Endothelial cell of umbilical vein (primary cell): ENCODE results near the gene CERK. TPM values are rescaled to one million over a fixed set of nuclear protein-coding genes. Genes with fewer than 3 reads are reported as not detected.

Experiments used
- BruUV-seq: library from RNA; stranded (reverse); fragments of 400-500 nt; replicated peaks from 2 replicates; lab custom pipeline; 2021; lab: Mats Ljungman, UMichigan
- CTCF ChIA-PET: fragments of 300-600, 350-600 bp; sonication (Branson Sonifier 250); formaldehyde crosslinking; loops from one replicate; lab custom pipeline; 2021; ENCODE audit warnings: antibody characterized with exemption, inconsistent platforms; lab: Charles Lee
- POLR2A ChIA-PET: fragments of 300-600, 350-600 bp; sonication (Branson Sonifier 250); formaldehyde crosslinking; loops from one replicate; lab custom pipeline; 2021; ENCODE audit warnings: antibody characterized with exemption, inconsistent platforms; lab: Charles Lee
- DNase-seq: peaks from one replicate; pipeline ENCODE4 v3.0.0-alpha.2; 2011; ENCODE audit warnings: low read depth, low spot score
- FAIRE-seq: peaks from 2 replicates; lab custom pipeline; 2011; peaks lifted over from hg19 to GRCh38; lab: Jason Lieb, UNC
- H2AFZ ChIP-seq: 2 replicates; pipeline ENCODE4 v1.6.0; 2012; ENCODE audit warnings: low read depth, low read length, control low read depth, inconsistent platforms
- H3K27ac ChIP-seq: 2 replicates; pipeline ENCODE4 v1.5.1; 2011; ENCODE audit warnings: low read depth, mild to moderate bottlenecking, control low read depth, low read length, moderate library complexity; ENCODE audit not compliant: insufficient read depth
- H3K27me3 ChIP-seq, 2 experiments: 2 replicates each; pipeline versions ENCODE4 v1.6.0 to v1.6.1; 2011; ENCODE audit warnings: low read length in 2 of 2, mixed read lengths in 1 of 2; ENCODE audit not compliant: control insufficient read depth in 2 of 2, insufficient read depth in 2 of 2
- H3K36me3 ChIP-seq, 2 experiments: 2 replicates in 1 of 2; 3 replicates in 1 of 2; pipeline ENCODE4 v1.5.1; 2011; ENCODE audit warnings: low read length in 2 of 2, mild to moderate bottlenecking in 1 of 2, moderate library complexity in 1 of 2; ENCODE audit not compliant: control insufficient read depth in 2 of 2, insufficient read depth in 2 of 2; ENCODE audit errors: extremely low read depth in 1 of 2
- H3K4me1 ChIP-seq: 3 replicates; pipeline ENCODE4 v1.5.1; 2011; ENCODE audit warnings: mild to moderate bottlenecking, low read length; ENCODE audit not compliant: control insufficient read depth, insufficient read depth; ENCODE audit errors: extremely low read depth
- H3K4me2 ChIP-seq: 2 replicates; pipeline ENCODE4 v1.6.1; 2011; ENCODE audit warnings: low read length, control low read depth, mixed read lengths; ENCODE audit not compliant: insufficient read depth
- H3K4me3 ChIP-seq, 3 experiments: fragments of 200-600 bp in 1 of 3; sonication (generic), shearing (Covaris generic) in 1 of 3; replicated peaks in 1 of 3; 2 replicates each; pipeline ENCODE4 v1.5.1; 2011 to 2016; ENCODE audit warnings: control low read depth in 3 of 3, low read length in 3 of 3, mild to moderate bottlenecking in 2 of 3, inconsistent platforms in 1 of 3, low read depth in 1 of 3, moderate library complexity in 1 of 3; ENCODE audit not compliant: insufficient read depth in 1 of 3
- H3K79me2 ChIP-seq: 2 replicates; pipeline ENCODE4 v1.6.0; 2012; ENCODE audit warnings: low read length, inconsistent platforms; ENCODE audit not compliant: control insufficient read depth, insufficient read depth
- H3K9ac ChIP-seq: replicated peaks from 2 replicates; pipeline ENCODE3; 2011; ENCODE audit warnings: low read length, control low read depth; ENCODE audit not compliant: insufficient read depth; ENCODE audit errors: extremely low read depth
- H3K9me1 ChIP-seq: replicated peaks from 3 replicates; pipeline ENCODE4 v1.6.0; 2011; ENCODE audit warnings: mild to moderate bottlenecking, low read length; ENCODE audit not compliant: control insufficient read depth, insufficient read depth; ENCODE audit errors: extremely low read depth
- H3K9me3 ChIP-seq: replicated peaks from 2 replicates; pipeline ENCODE4 v1.5.1; 2012; ENCODE audit warnings: low read length, inconsistent platforms; ENCODE audit not compliant: control insufficient read depth, insufficient read depth
- H4K20me1 ChIP-seq: replicated peaks from 2 replicates; pipeline ENCODE3; 2011; ENCODE audit warnings: mild to moderate bottlenecking, low read length; ENCODE audit not compliant: control insufficient read depth, insufficient read depth; ENCODE audit errors: extremely low read depth
- EZH2 ChIP-seq: IDR thresholded peaks from 2 replicates; pipeline ENCODE4 v1.6.1; 2012; ENCODE audit warnings: borderline replicate concordance, low read depth, mild to moderate bottlenecking, moderate library complexity, low read length, inconsistent platforms; ENCODE audit not compliant: severe bottlenecking
- FOS ChIP-seq: IDR thresholded peaks from 2 replicates; pipeline ENCODE4 v1.6.1; 2011; ENCODE audit warnings: mild to moderate bottlenecking, low read length, moderate library complexity, borderline replicate concordance; ENCODE audit not compliant: insufficient read depth
- GATA2 ChIP-seq: IDR thresholded peaks from 2 replicates; pipeline ENCODE4 v1.7.0; 2011; ENCODE audit warnings: low read depth, mild to moderate bottlenecking, moderate library complexity, mixed read lengths, low read length; ENCODE audit not compliant: insufficient read length, insufficient read depth
- JUN ChIP-seq: IDR thresholded peaks from 2 replicates; pipeline ENCODE4 v1.6.1; 2011; ENCODE audit warnings: borderline replicate concordance, low read depth; ENCODE audit not compliant: insufficient read length, insufficient read depth
- MYC ChIP-seq: IDR thresholded peaks from one replicate; pipeline ENCODE4 v1.6.1; 2011; ENCODE audit warnings: mild to moderate bottlenecking, low read depth, low read length
- POLR2A ChIP-seq: IDR thresholded peaks from 2 replicates; pipeline ENCODE4 v1.6.1; 2012; ENCODE audit warnings: low read depth, mild to moderate bottlenecking, control low read depth, low read length
- POLR2AphosphoS5 ChIP-seq: IDR thresholded peaks from 2 replicates; pipeline ENCODE4 v1.6.1; 2012; ENCODE audit warnings: low read depth, mild to moderate bottlenecking, control low read depth, low read length, moderate library complexity; ENCODE audit not compliant: insufficient read depth
- dilution Hi-C: fragments of 300-500 bp; cut with MboI; formaldehyde crosslinking; loops from one replicate; pipeline ENCODE4 v1.15.0; 2019; ENCODE audit warnings: low sequenced_read_pairs; ENCODE audit not compliant: extremely low pct_ligation_motif_present
- intact Hi-C: fragments of 100-400 bp; cut with micrococcal nuclease; formaldehyde crosslinking; loops from one replicate; pipeline ENCODE4 v1.10.0; 2022
- polyA plus RNA-seq, 4 experiments: library from polyadenylated mRNA; depleted of rRNA in 3 of 4; stranded (reverse) in 3 of 4; unstranded in 1 of 4; fragments of >200 nt; gene quantifications; 2 replicates each; pipeline versions ENCODE4 v1.2.1 to v1.2.3, GENCODE V29; 2011 to 2012; ENCODE audit warnings: missing spikeins in 1 of 4
- total RNA-seq: library from RNA; stranded (reverse); gene quantifications from 2 replicates; pipeline ENCODE4 v1.2.3, GENCODE V29; 2021
- TF ChIP-seq, protein P1 (sequence below), 2 donors: IDR thresholded peaks; 1 replicate in 1 of 2; 2 replicates in 1 of 2; pipeline ENCODE4 v1.5.1; 2011; ENCODE audit warnings: low read length in 2 of 2, mild to moderate bottlenecking in 2 of 2, moderate library complexity in 2 of 2, control low read depth in 1 of 2, inconsistent platforms in 1 of 2, low read depth in 1 of 2; ENCODE audit not compliant: insufficient read depth in 1 of 2; ENCODE audit errors: extremely low read depth in 1 of 2
- TF ChIP-seq, protein P2 (sequence below): IDR thresholded peaks from 2 replicates; pipeline ENCODE4 v1.6.1; 2011; ENCODE audit not compliant: insufficient read depth, insufficient read length

The CERK gene
- total and polyA plus RNA-seq, 2 donors (not counting 3 experiments of a cell fraction or from before 2014, with no cell fraction given), result 61.1 to 88.0 TPM

DNA sequence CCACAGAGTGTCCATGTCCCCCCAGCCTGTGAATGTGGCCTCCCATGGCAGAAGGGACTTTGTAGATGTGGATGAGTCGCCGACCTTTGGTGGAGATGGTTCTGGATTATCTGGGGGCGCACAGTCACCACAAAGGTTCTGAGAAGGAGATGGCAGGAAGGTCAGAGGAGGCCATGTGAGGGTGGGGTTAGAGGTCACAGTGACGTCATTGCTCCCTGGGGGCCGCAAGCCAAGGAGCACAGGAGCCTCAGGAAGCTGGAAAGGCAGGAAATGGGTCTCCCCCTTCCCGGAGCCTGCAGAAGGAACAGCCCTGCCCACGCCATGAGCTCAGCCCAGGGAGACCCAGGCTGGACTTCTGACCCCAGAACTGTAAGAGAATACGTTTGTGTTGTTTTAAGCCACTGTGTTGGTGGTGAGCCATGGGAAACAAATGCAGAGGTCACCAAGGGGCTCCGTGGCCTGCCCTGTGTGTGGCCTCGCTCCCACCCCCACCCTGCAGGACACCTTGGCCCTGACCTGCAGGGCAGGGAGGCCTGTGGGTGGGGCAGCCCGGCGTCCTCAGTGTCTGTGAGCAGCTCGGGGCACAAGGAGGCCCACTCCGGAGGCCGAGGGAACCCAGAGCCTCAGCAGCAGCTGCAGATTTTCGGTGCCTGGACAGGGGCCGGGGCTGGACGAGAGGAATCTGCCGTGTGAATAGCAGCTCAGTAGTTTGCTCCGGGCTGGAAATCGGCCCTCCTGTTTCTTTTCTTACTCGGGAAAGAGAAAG, 85.8 kb downstream of the CERK start:
- no peaks in the 10 kb centered on the region for H3K79me2 ChIP-seq
- intact Hi-C loops (no loop called here), dilution Hi-C loops (no loop called here)
- no peak overlapping the region for H3K9ac ChIP-seq
- H3K4me3 ChIP-seq, result no peak overlapping the region
- no peaks in the 10 kb centered on the region for H4K20me1 ChIP-seq
- ChIA-PET POLR2A (no interaction called here), CTCF (interaction anchor here (1.0 kb wide), 1 partner anchor 89 kb away, joined by 3 read pairs; no protein-coding TSS in a partner anchor)
- no TSS peak for BruUV-seq
- H3K36me3 ChIP-seq, result no peaks in the 10 kb centered on the region
- no peak overlapping the region for H2AFZ ChIP-seq
- TF ChIP-seq, protein P1, sequence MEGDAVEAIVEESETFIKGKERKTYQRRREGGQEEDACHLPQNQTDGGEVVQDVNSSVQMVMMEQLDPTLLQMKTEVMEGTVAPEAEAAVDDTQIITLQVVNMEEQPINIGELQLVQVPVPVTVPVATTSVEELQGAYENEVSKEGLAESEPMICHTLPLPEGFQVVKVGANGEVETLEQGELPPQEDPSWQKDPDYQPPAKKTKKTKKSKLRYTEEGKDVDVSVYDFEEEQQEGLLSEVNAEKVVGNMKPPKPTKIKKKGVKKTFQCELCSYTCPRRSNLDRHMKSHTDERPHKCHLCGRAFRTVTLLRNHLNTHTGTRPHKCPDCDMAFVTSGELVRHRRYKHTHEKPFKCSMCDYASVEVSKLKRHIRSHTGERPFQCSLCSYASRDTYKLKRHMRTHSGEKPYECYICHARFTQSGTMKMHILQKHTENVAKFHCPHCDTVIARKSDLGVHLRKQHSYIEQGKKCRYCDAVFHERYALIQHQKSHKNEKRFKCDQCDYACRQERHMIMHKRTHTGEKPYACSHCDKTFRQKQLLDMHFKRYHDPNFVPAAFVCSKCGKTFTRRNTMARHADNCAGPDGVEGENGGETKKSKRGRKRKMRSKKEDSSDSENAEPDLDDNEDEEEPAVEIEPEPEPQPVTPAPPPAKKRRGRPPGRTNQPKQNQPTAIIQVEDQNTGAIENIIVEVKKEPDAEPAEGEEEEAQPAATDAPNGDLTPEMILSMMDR (IDR thresholded peaks at IDR 0.05; ENCODE audit: extremely low read depth in 1 of 2, insufficient read depth in 1 of 2, low read depth in 1 of 2, low read length in 2 of 2), result no peak
- TF ChIP-seq, protein P2, sequence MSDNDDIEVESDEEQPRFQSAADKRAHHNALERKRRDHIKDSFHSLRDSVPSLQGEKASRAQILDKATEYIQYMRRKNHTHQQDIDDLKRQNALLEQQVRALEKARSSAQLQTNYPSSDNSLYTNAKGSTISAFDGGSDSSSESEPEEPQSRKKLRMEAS, result no peak
- TF ChIP-seq JUN, result no peak
- TF ChIP-seq MYC, result no peak
- no peak for TF ChIP-seq POLR2AphosphoS5
- no peak for TF ChIP-seq POLR2A
- TF ChIP-seq GATA2, result no peak
- no peak for TF ChIP-seq EZH2
- TF ChIP-seq FOS, result no peak
- H3K9me3 ChIP-seq, result no peaks in the 10 kb centered on the region
- DNase-seq (peak; percentile 26), FAIRE-seq (no peak)
- no peak overlapping the region for H3K27ac ChIP-seq
- H3K4me1 ChIP-seq, result peaks cover 3% of the 10 kb centered on the region
- no peak overlapping the region for H3K4me2 ChIP-seq
- no peaks in the 10 kb centered on the region for H3K9me1 ChIP-seq
- H3K27me3 ChIP-seq, result no peaks in the 10 kb centered on the region
